HL-60 (cell line): ENCODE results near the gene TRAPPC6A.

Source experiments
- GABPA ChIP-seq: IDR thresholded peaks from 2 replicates; pipeline ENCODE4 v1.6.1; 2012; ENCODE audit warnings: low read depth
- REST ChIP-seq: IDR thresholded peaks from 2 replicates; pipeline ENCODE4 v1.6.1; 2012; ENCODE audit warnings: low read depth; ENCODE audit not compliant: insufficient replicate concordance

- TF ChIP-seq GABPA: no peak
- TF ChIP-seq REST: no peak
Measured at GRCh38 chr19:45156751-45157150, 21.3 kb downstream of the TRAPPC6A start.
